Prostate gland (tissue), 2 donors: Measurements from ENCODE around the gene POLR2F.

Experiments
- CTCF ChIP-seq, 4 experiments: fragments of 200-600 bp in 2 of 4; fragments of 450-650 bp in 2 of 4; sonication (generic) in 2 of 4; IDR thresholded peaks; 1 replicate in 3 of 4; 2 replicates in 1 of 4; pipeline ENCODE4 v1.5.1; 2016 to 2019; ENCODE audit warnings: antibody characterized with exemption in 4 of 4, mild to moderate bottlenecking in 2 of 4, moderate library complexity in 2 of 4
- POLR2A ChIP-seq: fragments of 450-650 bp; IDR thresholded peaks from one replicate; pipeline ENCODE4 v1.6.1; 2016; ENCODE audit warnings: antibody characterized with exemption, mild to moderate bottlenecking
- POLR2AphosphoS5 ChIP-seq: sonication (generic); formaldehyde crosslinking; IDR thresholded peaks from one replicate; pipeline ENCODE4 v1.6.1; 2017; ENCODE audit warnings: antibody characterized with exemption

- TF ChIP-seq CTCF (IDR thresholded peaks at IDR 0.05), result no peak
- no peak for TF ChIP-seq POLR2A
- TF ChIP-seq POLR2AphosphoS5, result peak; percentile 66
These were observed 46.3 kb downstream of the POLR2F start for GRCh38 chr22:37999640-38000272.
